Right forelimb (tissue), 1 donor: ENCODE results near the gene KIAA1210.
"Not testable (repeated sequence)": the region's sequence is repeated elsewhere in the genome, so short reads cannot be mapped to it uniquely, and the experiment has no call there.

Source experiments
- DNase-seq: peaks from one replicate; pipeline ENCODE4 v3.0.0-alpha.2; 2018

Gene KIAA1210

GRCh38 chrX:119030990-119031389 is 96.6 kb downstream of the KIAA1210 start:
- DNase-seq, result no peak

DNA sequence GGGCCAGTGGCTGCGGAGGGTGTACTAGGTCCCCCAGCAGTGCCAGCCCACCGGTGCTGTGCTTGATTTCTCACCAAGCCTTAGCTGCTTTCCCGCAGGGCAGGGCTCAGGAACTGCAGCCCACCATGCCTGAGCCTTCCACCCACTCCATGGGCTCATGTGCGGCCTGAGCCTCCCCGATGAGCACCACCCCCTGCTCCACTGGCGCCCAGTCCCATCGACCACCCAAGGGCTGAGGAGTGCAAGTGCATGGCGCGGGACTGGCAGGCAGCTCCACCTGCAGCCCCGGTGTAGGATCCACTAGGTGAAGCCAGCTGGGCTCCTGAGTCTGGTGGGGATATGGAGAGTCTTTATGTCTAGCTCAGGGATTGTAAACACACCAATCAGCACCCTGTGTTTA is 98.0 kb downstream of the KIAA1210 start:
- DNase-seq, result not testable (repeated sequence)

DNA sequence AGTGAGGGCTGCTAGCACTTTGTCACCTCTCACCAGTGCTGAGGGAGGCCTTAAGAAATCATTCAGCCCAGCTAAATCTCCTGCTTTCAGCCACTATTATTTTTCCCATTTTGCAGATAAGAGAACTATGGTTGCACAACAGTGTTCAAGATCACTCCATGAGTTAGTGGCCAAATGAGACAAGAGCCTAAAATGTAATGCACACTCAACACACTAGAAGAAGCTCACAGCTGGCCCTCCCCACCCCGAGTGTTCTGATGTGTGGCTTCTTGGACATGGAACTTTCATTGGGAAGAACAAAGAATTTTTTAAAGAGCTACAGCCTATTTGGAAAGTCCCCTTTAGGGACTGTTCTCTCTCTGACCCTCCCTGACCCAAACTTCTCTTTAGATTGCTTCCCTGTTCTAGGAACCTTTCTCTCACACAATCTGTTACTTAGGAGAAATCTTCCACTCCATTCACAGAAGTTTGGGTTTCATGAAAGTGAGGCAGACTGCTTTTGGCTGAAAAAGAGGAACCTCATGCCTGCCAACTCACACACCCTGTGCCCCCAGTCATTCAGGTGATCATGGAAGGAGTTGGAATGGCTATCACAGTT is 98.8 kb downstream of the KIAA1210 start:
- DNase-seq, result no peak
